ENCODE results near the gene GPR61. TPM values are rescaled to one million over a fixed set of nuclear protein-coding genes. Genes with fewer than 3 reads are reported as not detected.

GPR61 gene
- total RNA-seq, 1 experiment from 2014 or later, result not detected

- H3F3A ChIP-seq (ENCODE audit: insufficient read depth, low read depth), result no peaks in the 10 kb centered on the region; the same call in 1 of the 2 replicates
- TF ChIP-seq CTCF (conservative IDR thresholded peaks at IDR 0.05) (no peak), EZH2 (IDR thresholded peaks at IDR 0.05; ENCODE audit: low read depth) (no peak)
- H3K27ac ChIP-seq, result no peak overlapping the region
- H3K9me2 ChIP-seq (ENCODE audit: insufficient read depth), result no peaks in the 10 kb centered on the region; the same call in 1 of the 2 replicates
- no peaks in the 10 kb centered on the region for H3K36me3 ChIP-seq (ENCODE audit: low read depth)
- no peak overlapping the region for H2AFZ ChIP-seq
- H3K4me1 ChIP-seq (replicated peaks; ENCODE audit: insufficient read depth), result peaks cover 10% of the 10 kb centered on the region
- H3K4me2 ChIP-seq, result no peak overlapping the region
- H4K20me1 ChIP-seq (ENCODE audit: insufficient read depth), result no peaks in the 10 kb centered on the region
- H3K79me2 ChIP-seq (ENCODE audit: low read depth), result no peaks in the 10 kb centered on the region
- intact Hi-C loops (cut with micrococcal nuclease; ENCODE audit: unreplicated experiment), result no loop called here
- no peak overlapping the region for H3K4me3 ChIP-seq
- DNase-seq, result no peak
- BruUV-seq (replicated peaks), result no TSS peak
- ChIA-PET POLR2A (ENCODE audit: unreplicated experiment) (interaction anchor here (0.6 kb wide), 1 partner anchor 117 kb away, joined by 4 read pairs; no protein-coding TSS in a partner anchor), CTCF (interaction anchor here (1.1 kb wide), 1 partner anchor 18 kb away, joined by 5 read pairs; no protein-coding TSS in a partner anchor)
- H3K9me3 ChIP-seq (ENCODE audit: insufficient read depth, low read depth), result no peaks in the 10 kb centered on the region
- H3K27me3 ChIP-seq (ENCODE audit: insufficient read depth, low read depth), result no peaks in the 10 kb centered on the region
Measured at GRCh38 chr1:109514846-109515245, 24.8 kb upstream of the GPR61 start.

GRCh38 chr1:109516872-109517271 lies 22.8 kb upstream of the GPR61 start:
- CTCF ChIA-PET, result no interaction called here
- no peaks in the 10 kb centered on the region; the same call in 1 of the 2 replicates for H3K9me2 ChIP-seq (ENCODE audit: insufficient read depth)
- H2AFZ ChIP-seq, result no peak overlapping the region
- H3K79me2 ChIP-seq (ENCODE audit: low read depth), result no peaks in the 10 kb centered on the region
- no peaks in the 10 kb centered on the region for H3K36me3 ChIP-seq (ENCODE audit: low read depth)
- H3K4me1 ChIP-seq (replicated peaks; ENCODE audit: insufficient read depth), result no peaks in the 10 kb centered on the region
- H4K20me1 ChIP-seq (ENCODE audit: insufficient read depth), result no peaks in the 10 kb centered on the region
- no TSS peak for BruUV-seq (replicated peaks)
- intact Hi-C loops (cut with micrococcal nuclease; ENCODE audit: unreplicated experiment), result no loop called here
- H3K27ac ChIP-seq, result no peak overlapping the region
- POLR2A ChIA-PET (ENCODE audit: unreplicated experiment), result no interaction called here
- DNase-seq, result no peak
- peaks cover 17% of the 10 kb centered on the region; the same call in 1 of the 2 replicates for H3K27me3 ChIP-seq (ENCODE audit: insufficient read depth, low read depth)
- no peaks in the 10 kb centered on the region for H3K9me3 ChIP-seq (ENCODE audit: insufficient read depth, low read depth)
- no peak overlapping the region for H3K4me3 ChIP-seq
- H3K4me2 ChIP-seq, result no peak overlapping the region
- TF ChIP-seq CTCF (conservative IDR thresholded peaks at IDR 0.05) (no peak), EZH2 (IDR thresholded peaks at IDR 0.05; ENCODE audit: low read depth) (no peak)
- H3F3A ChIP-seq (ENCODE audit: insufficient read depth, low read depth), result no peaks in the 10 kb centered on the region; the same call in 1 of the 2 replicates

GRCh38 chr1:109517337-109517736 lies 22.3 kb upstream of the GPR61 start:
- Histone ChIP-seq H3K4me2 (no peak overlapping the region), H4K20me1 (ENCODE audit: insufficient read depth) (no peaks in the 10 kb centered on the region), H3K9me3 (ENCODE audit: insufficient read depth, low read depth) (no peaks in the 10 kb centered on the region), H3K27ac (no peak overlapping the region), H3K4me1 (replicated peaks; ENCODE audit: insufficient read depth) (no peaks in the 10 kb centered on the region), H3K9me2 (ENCODE audit: insufficient read depth) (no peaks in the 10 kb centered on the region; the same call in 1 of the 2 replicates), H3F3A (ENCODE audit: insufficient read depth, low read depth) (no peaks in the 10 kb centered on the region; the same call in 1 of the 2 replicates), H3K27me3 (ENCODE audit: insufficient read depth, low read depth) (peaks cover 22% of the 10 kb centered on the region; the same call in 1 of the 2 replicates), H2AFZ (no peak overlapping the region), H3K36me3 (ENCODE audit: low read depth) (no peaks in the 10 kb centered on the region), H3K79me2 (ENCODE audit: low read depth) (no peaks in the 10 kb centered on the region), H3K4me3 (no peak overlapping the region)
- ChIA-PET CTCF (no interaction called here), POLR2A (ENCODE audit: unreplicated experiment) (no interaction called here)
- intact Hi-C loops (cut with micrococcal nuclease; ENCODE audit: unreplicated experiment), result no loop called here
- TF ChIP-seq CTCF (conservative IDR thresholded peaks at IDR 0.05), result no peak
- TF ChIP-seq EZH2 (IDR thresholded peaks at IDR 0.05; ENCODE audit: low read depth), result no peak
- no TSS peak for BruUV-seq (replicated peaks)
- no peak for DNase-seq
